K562 (cell line): Measurements from ENCODE around the gene ESCO1. TPM values are rescaled to one million over a fixed set of nuclear protein-coding genes. Genes with fewer than 3 reads are reported as not detected.

Source experiments
- BRF1 ChIP-seq: IDR thresholded peaks from 3 replicates; pipeline ENCODE4 v1.6.1; 2011; ENCODE audit warnings: borderline replicate concordance, mild to moderate bottlenecking; ENCODE audit not compliant: insufficient read length; ENCODE audit errors: extremely low read depth
- FOXM1 ChIP-seq, 2 experiments: fragments of 450-650 bp in 1 of 2; sonication (generic) in 1 of 2; formaldehyde crosslinking in 1 of 2; IDR thresholded peaks; 2 replicates each; pipeline versions ENCODE4 v1.6.1 to v1.9.0; 2017 to 2022; ENCODE audit warnings: low read depth in 2 of 2, mild to moderate bottlenecking in 2 of 2, missing genetic modification reagents in 1 of 2, moderate library complexity in 1 of 2
- ILK ChIP-seq: fragments of 450-650 bp; IDR thresholded peaks from 2 replicates; pipeline ENCODE4 v1.6.1; 2016; ENCODE audit warnings: missing genetic modification characterization, low read depth, mild to moderate bottlenecking, missing compliant biosample characterization, moderate library complexity, borderline replicate concordance
- KDM5B ChIP-seq: fragments of 200-600 bp; sonication (generic); IDR thresholded peaks from 2 replicates; pipeline ENCODE4 v1.6.1; 2012; ENCODE audit warnings: low read depth, mild to moderate bottlenecking, moderate library complexity, low read length, control low read depth, inconsistent platforms; ENCODE audit not compliant: insufficient replicate concordance
- MYNN ChIP-seq, 2 experiments: sonication (generic); formaldehyde crosslinking in 1 of 2; IDR thresholded peaks; 2 replicates each; pipeline versions ENCODE4 v1.5.0 to v1.6.1; 2016 to 2020; ENCODE audit warnings: antibody characterized with exemption in 1 of 2, missing genetic modification reagents in 1 of 2
- NR2C1 ChIP-seq, 2 experiments: fragments of 450-650 bp; IDR thresholded peaks; 2 replicates each; pipeline ENCODE4 v1.6.1; 2017; ENCODE audit warnings: mild to moderate bottlenecking in 2 of 2, antibody characterized with exemption in 1 of 2, inconsistent platforms in 1 of 2, missing compliant biosample characterization in 1 of 2, missing genetic modification characterization in 1 of 2
- POLR2B ChIP-seq: fragments of 450-650 bp; IDR thresholded peaks from 2 replicates; pipeline ENCODE4 v1.6.1; 2018; ENCODE audit warnings: low read depth; ENCODE audit not compliant: partially characterized antibody
- PURB ChIP-seq: sonication (generic); formaldehyde crosslinking; IDR thresholded peaks from 2 replicates; pipeline ENCODE4 v1.9.0; 2021; ENCODE audit warnings: low read depth, mild to moderate bottlenecking, missing genetic modification reagents
- SREBF1 ChIP-seq: fragments of 150-350 bp; IDR thresholded peaks from 2 replicates; pipeline ENCODE4 v1.6.1; 2014; ENCODE audit warnings: antibody characterized with exemption, low read depth, low read length, borderline replicate concordance
- ZNF12 ChIP-seq: sonication (generic); formaldehyde crosslinking; IDR thresholded peaks from 2 replicates; pipeline ENCODE4 v1.4.0; 2020; ENCODE audit warnings: mild to moderate bottlenecking, missing genetic modification reagents
- ZNF197 ChIP-seq: fragments of 200-800 bp; sonication (Bioruptor generic); IDR thresholded peaks from 2 replicates; pipeline ENCODE4 v1.6.1; 2016; ENCODE audit warnings: low read depth, missing genetic modification characterization, missing compliant biosample characterization
- ZNF239 ChIP-seq: fragments of 250-450 bp; sonication (Bioruptor Pico); IDR thresholded peaks from 2 replicates; pipeline ENCODE4 v1.4.0; 2020; ENCODE audit warnings: mild to moderate bottlenecking
- ZNF277 ChIP-seq: fragments of 250-450 bp; sonication (Bioruptor Pico); IDR thresholded peaks from 2 replicates; pipeline ENCODE4 v1.8.0; 2022; ENCODE audit warnings: inconsistent platforms, mild to moderate bottlenecking, moderate library complexity, borderline replicate concordance
- ZNF280A ChIP-seq: fragments of 450-650 bp; IDR thresholded peaks from 2 replicates; pipeline ENCODE4 v1.6.1; 2018; ENCODE audit warnings: mild to moderate bottlenecking, low read depth; ENCODE audit not compliant: partially characterized antibody
- ZNF717 ChIP-seq: fragments of 250-450 bp; sonication (Bioruptor Pico); IDR thresholded peaks from 2 replicates; pipeline ENCODE4 v1.5.0; 2021
- polyA plus RNA-seq, 8 experiments: library from polyadenylated mRNA; depleted of rRNA in 4 of 8; stranded (reverse) in 5 of 8; unstranded in 3 of 8; fragments of >200 nt; fragmentation: Nextera tagmentation in 2 of 8; fragmentation: Illumina TruSeq in 1 of 8; extraction: Ambion mirVana in 2 of 8; extraction: Trizol in 1 of 8; gene quantifications; 2 replicates each; pipeline versions ENCODE4 v1.2.1 to v1.2.3, GENCODE V29; 2011 to 2014; ENCODE audit warnings: inconsistent platforms in 1 of 8, missing spikeins in 1 of 8
- total RNA-seq, 7 experiments: library from RNA; depleted of rRNA in 6 of 7; stranded (reverse); fragments of >200 nt in 6 of 7; fragmentation: Illumina TruSeq in 2 of 7; extraction: Trizol in 2 of 7; gene quantifications; 2 replicates each; pipeline versions ENCODE4 v1.2.1 to v1.2.3, GENCODE V29; 2011 to 2021; ENCODE audit warnings: low replicate concordance in 1 of 7
- TF ChIP-seq, protein P1 (sequence below): sonication (generic); formaldehyde crosslinking; IDR thresholded peaks from 2 replicates; pipeline ENCODE4 v1.8.0; 2022; ENCODE audit warnings: missing genetic modification reagents, mild to moderate bottlenecking, moderate library complexity, borderline replicate concordance
- TF ChIP-seq, protein P2 (sequence below), 2 experiments: fragments of 200-800 bp in 1 of 2; sonication (Bioruptor generic) in 1 of 2; sonication (generic) in 1 of 2; formaldehyde crosslinking in 1 of 2; IDR thresholded peaks in 1 of 2; conservative IDR thresholded peaks in 1 of 2; 2 replicates each; pipeline versions ENCODE4 v1.5.0 to v1.6.1; 2016 to 2020; ENCODE audit warnings: missing compliant biosample characterization in 1 of 2, missing genetic modification characterization in 1 of 2, missing genetic modification reagents in 1 of 2

Gene ESCO1
- total and polyA plus RNA-seq, 9 of the 15 experiments (the other 6 are each of a cell fraction or from before 2014, with no cell fraction given): 15.0 to 31.3 (median 19.6) TPM

GRCh38 chr18:21600526-21601410 lies at the start of gene ESCO1 (continued):
- TF ChIP-seq ZNF280A (no peak), MYNN (IDR thresholded peaks at IDR 0.05) (peak; percentile 11; the same call in 1 of the 2 replicates), MYNN (CRISPR knock-in tag; IDR thresholded peaks at IDR 0.05) (no peak), NR2C1 (IDR thresholded peaks at IDR 0.05) (peak; percentile 59; the same call in 1 of the 2 replicates), NR2C1 (tag; IDR thresholded peaks at IDR 0.05) (peak; percentile 44; the same call in 1 of the 2 replicates), ZNF197 (CRISPR knock-in tag) (peak; percentile 46; the same call in 1 of the 2 replicates), ZNF12 (CRISPR knock-in tag) (no peak), ZNF277 (CRISPR knock-in tag) (no peak), BRF1 (no peak), POLR2B (peak; percentile 92), FOXM1 (IDR thresholded peaks at IDR 0.05; ENCODE audit: low read depth) (no peak), FOXM1 (CRISPR knock-in tag; IDR thresholded peaks at IDR 0.05; ENCODE audit: low read depth) (peak; percentile 69), KDM5B (peak; percentile 95), SREBF1 (peak; percentile 65; the same call in 1 of the 2 replicates), ZNF717 (no peak), ZNF239 (CRISPR knock-in tag) (peak; percentile 52; the same call in 1 of the 2 replicates), ILK (no peak), PURB (CRISPR knock-in tag) (no peak)
- TF ChIP-seq, protein P1, sequence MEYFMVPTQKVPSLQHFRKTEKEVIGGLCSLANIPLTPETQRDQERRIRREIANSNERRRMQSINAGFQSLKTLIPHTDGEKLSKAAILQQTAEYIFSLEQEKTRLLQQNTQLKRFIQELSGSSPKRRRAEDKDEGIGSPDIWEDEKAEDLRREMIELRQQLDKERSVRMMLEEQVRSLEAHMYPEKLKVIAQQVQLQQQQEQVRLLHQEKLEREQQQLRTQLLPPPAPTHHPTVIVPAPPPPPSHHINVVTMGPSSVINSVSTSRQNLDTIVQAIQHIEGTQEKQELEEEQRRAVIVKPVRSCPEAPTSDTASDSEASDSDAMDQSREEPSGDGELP: peak; percentile 100
- TF ChIP-seq, protein P2, sequence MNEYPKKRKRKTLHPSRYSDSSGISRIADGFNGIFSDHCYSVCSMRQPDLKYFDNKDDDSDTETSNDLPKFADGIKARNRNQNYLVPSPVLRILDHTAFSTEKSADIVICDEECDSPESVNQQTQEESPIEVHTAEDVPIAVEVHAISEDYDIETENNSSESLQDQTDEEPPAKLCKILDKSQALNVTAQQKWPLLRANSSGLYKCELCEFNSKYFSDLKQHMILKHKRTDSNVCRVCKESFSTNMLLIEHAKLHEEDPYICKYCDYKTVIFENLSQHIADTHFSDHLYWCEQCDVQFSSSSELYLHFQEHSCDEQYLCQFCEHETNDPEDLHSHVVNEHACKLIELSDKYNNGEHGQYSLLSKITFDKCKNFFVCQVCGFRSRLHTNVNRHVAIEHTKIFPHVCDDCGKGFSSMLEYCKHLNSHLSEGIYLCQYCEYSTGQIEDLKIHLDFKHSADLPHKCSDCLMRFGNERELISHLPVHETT (CRISPR knock-in tag; conservative IDR thresholded peaks at IDR 0.05 in 1 of 2, IDR thresholded peaks at IDR 0.05 in 1 of 2): peak in 1 of 2 experiments; percentile 74; a peak in 2 of 4 replicates
